Measurements from ENCODE around the gene STOM.

The STOM gene

GRCh38 chr9:121331992-121332685, 37.9 kb downstream of the STOM start:
- no peak overlapping the region for H3K4me2 ChIP-seq (ENCODE audit: insufficient read depth, low read length, poor library complexity, severe bottlenecking)
- no peak overlapping the region for H2BK12ac ChIP-seq (ENCODE audit: low read length)
- no peak overlapping the region for H4K91ac ChIP-seq (ENCODE audit: low read depth, low read length, poor library complexity)
- no peak overlapping the region for H2BK120ac ChIP-seq (ENCODE audit: low read depth, low read length)
- H2BK15ac ChIP-seq (ENCODE audit: low read length): no peak overlapping the region
- no peaks in the 10 kb centered on the region for H3K4me1 ChIP-seq (ENCODE audit: control insufficient read depth in 2 of 2, insufficient read depth in 1 of 2, low read depth in 1 of 2, low read length in 2 of 2)
- H3K27me3 ChIP-seq (ENCODE audit: control insufficient read depth in 3 of 3, insufficient read depth in 3 of 3, low read depth in 1 of 3, low read length in 3 of 3): no peaks in the 10 kb centered on the region
- no peak overlapping the region for H2BK5ac ChIP-seq (ENCODE audit: low read length)
- no peak for DNase-seq (ENCODE audit: low spot score)
- peak overlapping the region; percentile 88 for H3K18ac ChIP-seq (ENCODE audit: low read length)
- no peak overlapping the region for H3K4ac ChIP-seq (ENCODE audit: low read length)
- H3K79me1 ChIP-seq (ENCODE audit: low read depth, low read length): no peaks in the 10 kb centered on the region
- H3K14ac ChIP-seq (ENCODE audit: low read length): no peak overlapping the region
- no peak overlapping the region for H4K8ac ChIP-seq (ENCODE audit: low read depth, low read length)
- H3K27ac ChIP-seq (replicated peaks; ENCODE audit: low read length): no peak overlapping the region
- no peak overlapping the region for H3K23ac ChIP-seq (ENCODE audit: low read depth, low read length, poor library complexity)
- no peaks in the 10 kb centered on the region for H3K9me3 ChIP-seq (replicated peaks in 1 of 2; ENCODE audit: control insufficient read depth in 2 of 2, insufficient read depth in 1 of 2, low read depth in 1 of 2, low read length in 2 of 2)
- H3K36me3 ChIP-seq (replicated peaks in 1 of 2; ENCODE audit: control insufficient read depth in 2 of 2, insufficient read depth in 2 of 2, low read length in 2 of 2): peaks cover 3 to 24% of the 10 kb centered on the region in 2 donors
- H2AK5ac ChIP-seq (ENCODE audit: low read depth, low read length): no peak overlapping the region
- H3K4me3 ChIP-seq (ENCODE audit: low read length in 2 of 2): no peak overlapping the region
- peak overlapping the region; percentile 50 for H3K9ac ChIP-seq (ENCODE audit: low read depth, low read length, poor library complexity)
- no CpG with 5 or more reads among the region's 14 CpGs for WGBS, 2 donors (ENCODE audit: extremely low coverage in 2 of 2, insufficient read length in 2 of 2, insufficient replicate concordance in 1 of 2)
- no peak overlapping the region for H2AFZ ChIP-seq (ENCODE audit: low read length)

GRCh38 chr9:121331549-121331948, 38.5 kb downstream of the STOM start:
- H4K91ac ChIP-seq (ENCODE audit: low read depth, low read length, poor library complexity): no peak overlapping the region
- H3K4me2 ChIP-seq (ENCODE audit: insufficient read depth, low read length, poor library complexity, severe bottlenecking): no peak overlapping the region
- H2AFZ ChIP-seq (ENCODE audit: low read length): no peak overlapping the region
- no peak overlapping the region for H3K23ac ChIP-seq (ENCODE audit: low read depth, low read length, poor library complexity)
- H3K27me3 ChIP-seq (ENCODE audit: control insufficient read depth in 3 of 3, insufficient read depth in 3 of 3, low read depth in 1 of 3, low read length in 3 of 3): no peaks in the 10 kb centered on the region
- no peak overlapping the region for H3K9ac ChIP-seq (ENCODE audit: low read depth, low read length, poor library complexity)
- peaks cover 3 to 24% of the 10 kb centered on the region in 2 donors for H3K36me3 ChIP-seq (replicated peaks in 1 of 2; ENCODE audit: control insufficient read depth in 2 of 2, insufficient read depth in 2 of 2, low read length in 2 of 2)
- no peak overlapping the region for H3K18ac ChIP-seq (ENCODE audit: low read length)
- H3K4me1 ChIP-seq (ENCODE audit: control insufficient read depth in 2 of 2, insufficient read depth in 1 of 2, low read depth in 1 of 2, low read length in 2 of 2): peaks cover 3% of the 10 kb centered on the region in 2 donors
- H2BK15ac ChIP-seq (ENCODE audit: low read length): no peak overlapping the region
- H3K79me1 ChIP-seq (ENCODE audit: low read depth, low read length): no peaks in the 10 kb centered on the region
- H2BK12ac ChIP-seq (ENCODE audit: low read length): no peak overlapping the region
- no peak overlapping the region for H3K27ac ChIP-seq (replicated peaks; ENCODE audit: low read length)
- no peak overlapping the region for H2BK5ac ChIP-seq (ENCODE audit: low read length)
- H3K9me3 ChIP-seq (replicated peaks in 1 of 2; ENCODE audit: control insufficient read depth in 2 of 2, insufficient read depth in 1 of 2, low read depth in 1 of 2, low read length in 2 of 2): no peaks in the 10 kb centered on the region
- no peak overlapping the region for H3K14ac ChIP-seq (ENCODE audit: low read length)
- H3K4ac ChIP-seq (ENCODE audit: low read length): no peak overlapping the region
- no peak overlapping the region for H3K4me3 ChIP-seq (ENCODE audit: low read length in 2 of 2)
- H2BK120ac ChIP-seq (ENCODE audit: low read depth, low read length): no peak overlapping the region
- H2AK5ac ChIP-seq (ENCODE audit: low read depth, low read length): no peak overlapping the region
- no peak for DNase-seq (ENCODE audit: low spot score)
- WGBS, 2 donors (ENCODE audit: extremely low coverage in 2 of 2, insufficient read length in 2 of 2, insufficient replicate concordance in 1 of 2): no CpG with 5 or more reads among the region's 3 CpGs
- no peak overlapping the region for H4K8ac ChIP-seq (ENCODE audit: low read depth, low read length)

- DNase-seq (ENCODE audit: low spot score): no peak
- Histone ChIP-seq H3K36me3 (replicated peaks in 1 of 2; ENCODE audit: control insufficient read depth in 2 of 2, insufficient read depth in 2 of 2, low read length in 2 of 2) (peaks cover 3 to 24% of the 10 kb centered on the region in 2 donors), H3K4me3 (ENCODE audit: low read length in 2 of 2) (no peak overlapping the region), H3K27me3 (ENCODE audit: control insufficient read depth in 3 of 3, insufficient read depth in 3 of 3, low read depth in 1 of 3, low read length in 3 of 3) (no peaks in the 10 kb centered on the region), H3K4me1 (ENCODE audit: control insufficient read depth in 2 of 2, insufficient read depth in 1 of 2, low read depth in 1 of 2, low read length in 2 of 2) (peaks cover 11 to 12% of the 10 kb centered on the region in 2 donors), H3K9ac (ENCODE audit: low read depth, low read length, poor library complexity) (no peak overlapping the region), H2AK5ac (ENCODE audit: low read depth, low read length) (no peak overlapping the region), H2AFZ (ENCODE audit: low read length) (no peak overlapping the region), H3K18ac (ENCODE audit: low read length) (no peak overlapping the region), H2BK12ac (ENCODE audit: low read length) (no peak overlapping the region), H3K23ac (ENCODE audit: low read depth, low read length, poor library complexity) (peak overlapping the region; percentile 26), H4K8ac (ENCODE audit: low read depth, low read length) (no peak overlapping the region), H2BK120ac (ENCODE audit: low read depth, low read length) (no peak overlapping the region), H2BK5ac (ENCODE audit: low read length) (no peak overlapping the region), H3K27ac (replicated peaks; ENCODE audit: low read length) (no peak overlapping the region), H3K9me3 (replicated peaks in 1 of 2; ENCODE audit: control insufficient read depth in 2 of 2, insufficient read depth in 1 of 2, low read depth in 1 of 2, low read length in 2 of 2) (no peaks in the 10 kb centered on the region), H4K91ac (ENCODE audit: low read depth, low read length, poor library complexity) (no peak overlapping the region), H3K4ac (ENCODE audit: low read length) (no peak overlapping the region), H3K79me1 (ENCODE audit: low read depth, low read length) (no peaks in the 10 kb centered on the region), H2BK15ac (ENCODE audit: low read length) (no peak overlapping the region), H3K4me2 (ENCODE audit: insufficient read depth, low read length, poor library complexity, severe bottlenecking) (no peak overlapping the region), H3K14ac (ENCODE audit: low read length) (no peak overlapping the region)
- no CpG with 5 or more reads among the region's 16 CpGs for WGBS, 2 donors (ENCODE audit: extremely low coverage in 2 of 2, insufficient read length in 2 of 2, insufficient replicate concordance in 1 of 2)
Measured at GRCh38 chr9:121328876-121329681, 41.0 kb downstream of the STOM start.

DNA sequence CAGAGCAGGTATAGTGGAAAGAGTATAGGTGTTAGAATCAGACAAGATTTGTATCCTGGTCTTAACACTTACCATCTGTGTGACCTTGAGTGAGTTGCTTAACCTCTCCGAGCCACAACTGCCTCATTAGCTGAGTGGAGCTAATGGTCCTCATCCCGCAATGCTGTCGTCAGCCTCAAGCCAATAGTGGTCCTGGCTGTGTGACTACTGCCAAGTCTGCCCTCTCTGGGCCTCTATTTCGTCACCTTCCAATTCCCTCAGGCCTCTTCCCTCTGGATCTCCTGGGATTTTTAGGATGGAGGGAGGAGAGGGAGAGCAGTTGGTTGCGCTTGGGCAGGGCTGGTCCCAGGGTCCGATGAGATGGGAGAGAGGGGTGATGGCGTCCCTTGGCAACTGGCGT, 41.6 kb downstream of the STOM start:
- no peak overlapping the region for H2AFZ ChIP-seq (ENCODE audit: low read length)
- H3K14ac ChIP-seq (ENCODE audit: low read length): no peak overlapping the region
- H3K4me2 ChIP-seq (ENCODE audit: insufficient read depth, low read length, poor library complexity, severe bottlenecking): no peak overlapping the region
- no peak for DNase-seq (ENCODE audit: low spot score)
- no peak overlapping the region for H3K18ac ChIP-seq (ENCODE audit: low read length)
- H3K4me1 ChIP-seq (ENCODE audit: control insufficient read depth in 2 of 2, insufficient read depth in 1 of 2, low read depth in 1 of 2, low read length in 2 of 2): peaks cover 11 to 12% of the 10 kb centered on the region in 2 donors
- H3K9ac ChIP-seq (ENCODE audit: low read depth, low read length, poor library complexity): no peak overlapping the region
- no peak overlapping the region for H2BK120ac ChIP-seq (ENCODE audit: low read depth, low read length)
- no peaks in the 10 kb centered on the region for H3K27me3 ChIP-seq (ENCODE audit: control insufficient read depth in 3 of 3, insufficient read depth in 3 of 3, low read depth in 1 of 3, low read length in 3 of 3)
- no peaks in the 10 kb centered on the region for H3K79me1 ChIP-seq (ENCODE audit: low read depth, low read length)
- H4K91ac ChIP-seq (ENCODE audit: low read depth, low read length, poor library complexity): no peak overlapping the region
- H3K23ac ChIP-seq (ENCODE audit: low read depth, low read length, poor library complexity): no peak overlapping the region
- no peak overlapping the region for H2BK12ac ChIP-seq (ENCODE audit: low read length)
- H4K8ac ChIP-seq (ENCODE audit: low read depth, low read length): no peak overlapping the region
- H2BK15ac ChIP-seq (ENCODE audit: low read length): no peak overlapping the region
- no peaks in the 10 kb centered on the region for H3K9me3 ChIP-seq (replicated peaks in 1 of 2; ENCODE audit: control insufficient read depth in 2 of 2, insufficient read depth in 1 of 2, low read depth in 1 of 2, low read length in 2 of 2)
- H2AK5ac ChIP-seq (ENCODE audit: low read depth, low read length): no peak overlapping the region
- peaks cover 3 to 24% of the 10 kb centered on the region in 2 donors for H3K36me3 ChIP-seq (replicated peaks in 1 of 2; ENCODE audit: control insufficient read depth in 2 of 2, insufficient read depth in 2 of 2, low read length in 2 of 2)
- WGBS, 2 donors (ENCODE audit: extremely low coverage in 2 of 2, insufficient read length in 2 of 2, insufficient replicate concordance in 1 of 2): no CpG with 5 or more reads among the region's 8 CpGs
- H3K4ac ChIP-seq (ENCODE audit: low read length): no peak overlapping the region
- no peak overlapping the region for H3K27ac ChIP-seq (replicated peaks; ENCODE audit: low read length)
- no peak overlapping the region for H2BK5ac ChIP-seq (ENCODE audit: low read length)
- H3K4me3 ChIP-seq (ENCODE audit: low read length in 2 of 2): no peak overlapping the region
